HFFc6 (cell line): ENCODE data around the gene SH3D19. TPM values are rescaled to one million over a fixed set of nuclear protein-coding genes. Genes with fewer than 3 reads are reported as not detected.
A peak's percentile ranks its signal among the peaks of the same experiment; 100 is the strongest.

Source experiments
- DNase-seq: peaks from one replicate; pipeline ENCODE4 v3.0.0-alpha.2; 2018
- H3K27ac Mint-ChIP-seq: 2 replicates; pipeline ENCODE4 v1.8.0; 2020; ENCODE audit warnings: mild to moderate bottlenecking, mixed read lengths
- H3K27me3 Mint-ChIP-seq: 2 replicates; pipeline ENCODE4 v1.8.0; 2021; ENCODE audit warnings: mild to moderate bottlenecking, moderate library complexity, mixed read lengths; ENCODE audit not compliant: insufficient read depth
- H3K36me3 Mint-ChIP-seq: 2 replicates; pipeline ENCODE4 v1.8.0; 2021; ENCODE audit warnings: low read depth, mixed read lengths
- H3K4me1 Mint-ChIP-seq: 2 replicates; pipeline ENCODE4 v1.8.0; 2020; ENCODE audit warnings: low read depth, mixed read lengths
- H3K4me3 Mint-ChIP-seq: 2 replicates; pipeline ENCODE4 v1.8.0; 2020; ENCODE audit warnings: mild to moderate bottlenecking, moderate library complexity, mixed read lengths
- H3K9me3 Mint-ChIP-seq: 2 replicates; pipeline ENCODE4 v1.8.0; 2020; ENCODE audit warnings: mild to moderate bottlenecking, mixed read lengths
- total RNA-seq, 6 experiments: library from RNA; stranded (reverse); fragmentation: NEBNext Ultra II Directional; extraction: Animal tissue kit (Norgen Biotek cat#: 25700); gene quantifications; 2 replicates in 1 of 6; 3 replicates in 5 of 6; pipeline ENCODE4 v1.2.3, GENCODE V29; 2021
- TF ChIP-seq, protein P1 (sequence below): fragments of 200-600 bp; sonication (generic); IDR thresholded peaks from 2 replicates; pipeline ENCODE4 v1.5.0; 2021; ENCODE audit warnings: antibody characterized with exemption, mild to moderate bottlenecking

The SH3D19 gene
- total RNA-seq, 6 experiments from 2014 or later, result 40.2 to 52.9 (median 51.0) TPM

GRCh38 chr4:151319490-151319889 lies 5.9 kb downstream of the SH3D19 start:
- no peaks in the 10 kb centered on the region for H3K27me3 Mint-ChIP-seq
- DNase-seq, result no peak
- TF ChIP-seq, protein P1, sequence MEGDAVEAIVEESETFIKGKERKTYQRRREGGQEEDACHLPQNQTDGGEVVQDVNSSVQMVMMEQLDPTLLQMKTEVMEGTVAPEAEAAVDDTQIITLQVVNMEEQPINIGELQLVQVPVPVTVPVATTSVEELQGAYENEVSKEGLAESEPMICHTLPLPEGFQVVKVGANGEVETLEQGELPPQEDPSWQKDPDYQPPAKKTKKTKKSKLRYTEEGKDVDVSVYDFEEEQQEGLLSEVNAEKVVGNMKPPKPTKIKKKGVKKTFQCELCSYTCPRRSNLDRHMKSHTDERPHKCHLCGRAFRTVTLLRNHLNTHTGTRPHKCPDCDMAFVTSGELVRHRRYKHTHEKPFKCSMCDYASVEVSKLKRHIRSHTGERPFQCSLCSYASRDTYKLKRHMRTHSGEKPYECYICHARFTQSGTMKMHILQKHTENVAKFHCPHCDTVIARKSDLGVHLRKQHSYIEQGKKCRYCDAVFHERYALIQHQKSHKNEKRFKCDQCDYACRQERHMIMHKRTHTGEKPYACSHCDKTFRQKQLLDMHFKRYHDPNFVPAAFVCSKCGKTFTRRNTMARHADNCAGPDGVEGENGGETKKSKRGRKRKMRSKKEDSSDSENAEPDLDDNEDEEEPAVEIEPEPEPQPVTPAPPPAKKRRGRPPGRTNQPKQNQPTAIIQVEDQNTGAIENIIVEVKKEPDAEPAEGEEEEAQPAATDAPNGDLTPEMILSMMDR, result no peak
- no peaks in the 10 kb centered on the region for H3K36me3 Mint-ChIP-seq
- H3K4me1 Mint-ChIP-seq, result peaks cover 51% of the 10 kb centered on the region
- H3K9me3 Mint-ChIP-seq, result no peaks in the 10 kb centered on the region
- H3K27ac Mint-ChIP-seq, result no peak overlapping the region
- no peak overlapping the region for H3K4me3 Mint-ChIP-seq

DNA sequence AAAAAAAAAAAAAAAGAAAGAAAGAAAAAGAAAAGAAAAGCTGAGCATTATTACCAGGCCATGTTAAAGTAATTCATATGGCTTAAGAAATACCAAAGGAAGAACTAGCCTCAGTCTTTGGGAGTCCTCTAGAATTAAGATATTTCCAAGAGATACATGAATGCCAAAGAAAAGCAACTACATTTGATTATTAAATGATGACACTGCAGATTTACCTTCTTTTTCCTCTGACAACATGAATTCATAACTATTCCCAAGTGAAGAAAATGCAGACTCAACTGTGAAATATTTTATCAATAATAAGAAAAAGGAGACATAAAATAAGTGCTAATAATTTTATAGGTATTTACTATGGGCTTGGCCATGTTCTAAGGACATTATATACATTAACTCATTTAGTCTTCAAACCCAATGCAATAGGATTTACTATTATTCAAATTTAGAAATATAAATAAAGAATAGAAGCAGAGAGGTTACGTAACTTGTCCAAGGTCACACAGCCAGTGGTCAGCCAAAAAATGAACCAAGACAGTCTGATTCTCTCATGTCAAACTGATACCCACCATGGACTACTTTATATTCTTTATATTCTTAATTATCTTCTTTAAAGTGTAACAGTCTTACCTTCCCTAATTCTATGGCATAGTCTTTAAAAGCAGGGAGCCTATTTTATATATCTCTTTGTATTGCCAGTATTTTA lies 6.9 kb downstream of the SH3D19 start:
- TF ChIP-seq, protein P1, result no peak
- no peaks in the 10 kb centered on the region for H3K36me3 Mint-ChIP-seq
- no peak overlapping the region for H3K27ac Mint-ChIP-seq
- no peak for DNase-seq
- no peak overlapping the region for H3K4me3 Mint-ChIP-seq
- H3K27me3 Mint-ChIP-seq, result peaks cover 1% of the 10 kb centered on the region; the same call in 1 of the 2 replicates
- peaks cover 51% of the 10 kb centered on the region for H3K4me1 Mint-ChIP-seq
- no peaks in the 10 kb centered on the region for H3K9me3 Mint-ChIP-seq

- no peak for DNase-seq
- Mint-ChIP-seq H3K9me3 (no peaks in the 10 kb centered on the region), H3K27ac (no peak overlapping the region), H3K4me1 (peaks cover 33% of the 10 kb centered on the region), H3K4me3 (no peak overlapping the region), H3K36me3 (no peaks in the 10 kb centered on the region), H3K27me3 (peaks cover 1% of the 10 kb centered on the region; the same call in 1 of the 2 replicates)
- TF ChIP-seq, protein P1, result no peak
These were observed 8.8 kb downstream of the SH3D19 start for GRCh38 chr4:151316645-151317044.

DNA sequence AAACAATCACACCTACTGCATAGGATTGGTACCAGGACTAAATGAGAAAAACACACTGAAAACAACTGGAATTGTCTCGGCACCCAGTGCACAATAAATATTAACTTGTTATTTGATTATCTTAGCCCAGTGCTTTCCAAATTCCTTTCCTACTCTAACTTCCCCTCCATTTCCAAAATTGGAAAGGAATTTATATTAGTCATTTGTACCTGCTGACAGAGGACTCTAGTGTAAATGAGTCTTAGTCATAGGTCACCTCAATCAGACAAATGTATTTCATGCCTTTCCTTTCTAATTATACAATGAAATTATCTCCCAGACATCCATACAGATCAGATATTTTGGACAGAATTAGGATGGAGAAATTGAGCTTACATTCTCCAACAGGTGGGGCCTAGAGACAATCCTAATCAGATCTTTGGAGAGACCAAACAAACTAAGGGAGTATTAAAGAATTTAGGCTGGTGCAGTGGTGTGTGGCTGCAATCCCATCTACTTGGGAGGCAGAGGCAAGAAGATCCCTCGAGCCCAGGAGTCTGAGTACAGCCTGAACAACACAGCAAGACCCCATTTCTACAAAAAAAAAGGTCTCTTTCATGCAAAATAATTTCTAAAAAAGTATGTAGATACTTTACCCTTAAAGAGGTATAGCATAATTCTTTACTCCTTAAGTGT lies 10.1 kb downstream of the SH3D19 start:
- Mint-ChIP-seq H3K27me3 (peaks cover 1% of the 10 kb centered on the region; the same call in 1 of the 2 replicates), H3K36me3 (no peaks in the 10 kb centered on the region), H3K9me3 (no peaks in the 10 kb centered on the region), H3K4me1 (peaks cover 26% of the 10 kb centered on the region), H3K27ac (peak overlapping the region; percentile 8; the same call in 1 of the 2 replicates), H3K4me3 (peak overlapping the region; percentile 28; the same call in 1 of the 2 replicates)
- no peak for DNase-seq
- TF ChIP-seq, protein P1, result no peak

GRCh38 chr4:151314479-151314878 lies 10.9 kb downstream of the SH3D19 start:
- no peak overlapping the region for H3K4me3 Mint-ChIP-seq
- TF ChIP-seq, protein P1, result no peak
- no peaks in the 10 kb centered on the region for H3K36me3 Mint-ChIP-seq
- peaks cover 1% of the 10 kb centered on the region; the same call in 1 of the 2 replicates for H3K27me3 Mint-ChIP-seq
- H3K27ac Mint-ChIP-seq, result peak overlapping the region; percentile 10; the same call in 1 of the 2 replicates
- peaks cover 26% of the 10 kb centered on the region for H3K4me1 Mint-ChIP-seq
- H3K9me3 Mint-ChIP-seq, result no peaks in the 10 kb centered on the region
- no peak for DNase-seq
